Measurements from ENCODE around the gene FNBP1. TPM values are rescaled to one million over a fixed set of nuclear protein-coding genes. Genes with fewer than 3 reads are reported as not detected.

FNBP1 gene
- total and polyA plus RNA-seq, 2 of the 8 experiments (the other 6 are each of a cell fraction or from before 2014, with no cell fraction given): 7.2 to 40.9 TPM

DNA sequence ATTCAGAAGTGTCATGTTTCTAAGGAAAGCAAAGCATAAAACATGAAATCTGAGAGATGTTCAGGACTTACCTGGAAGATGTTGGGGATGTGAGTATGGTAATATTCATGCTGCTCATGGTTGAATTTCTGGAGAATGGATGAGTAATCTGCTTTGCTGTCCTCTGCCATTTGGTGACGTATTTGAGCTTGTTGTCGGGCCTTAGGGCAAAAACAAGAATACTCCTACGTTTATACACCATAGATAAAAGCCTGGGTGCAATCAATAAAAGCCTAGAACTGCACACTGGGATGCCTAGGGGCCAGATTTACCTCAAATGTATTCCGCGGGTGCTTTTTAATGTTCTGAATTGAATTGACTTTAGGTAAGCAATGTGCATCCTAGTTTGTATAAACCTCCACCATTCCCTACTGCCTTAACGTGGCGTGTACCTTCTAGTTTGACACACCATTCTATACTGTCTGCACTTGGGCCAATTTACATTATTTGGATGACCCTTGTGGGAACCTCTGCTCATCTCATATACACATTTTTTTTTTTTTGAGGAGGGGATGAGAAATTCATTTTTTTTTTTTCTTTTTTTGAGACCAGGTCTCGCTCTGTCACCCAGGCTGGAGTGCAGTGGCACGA, 113.4 kb downstream of the FNBP1 start:
- H3K27ac ChIP-seq (ENCODE audit: low read depth, low read length): no peak overlapping the region; the same call in 1 of the 2 replicates

More for the DNA sequence above, 113.4 kb downstream of the FNBP1 start:
- Histone ChIP-seq H3K9ac (replicated peaks in 1 of 4; ENCODE audit: extremely low read depth in 1 of 4, low read depth in 3 of 4, low read length in 3 of 4) (no peak overlapping the region), H3K56ac (replicated peaks; ENCODE audit: insufficient read length, low read depth, low read length) (no peak overlapping the region), H3K18ac (ENCODE audit: extremely low read depth, low read length) (no peak overlapping the region), H4K91ac (replicated peaks; ENCODE audit: insufficient read length, low read length) (no peak overlapping the region), H3K23me2 (ENCODE audit: low read depth, low read length) (no peaks in the 10 kb centered on the region), H3K4me1 (replicated peaks in 1 of 4; ENCODE audit: control insufficient read depth in 3 of 4, insufficient read depth in 4 of 4, low read length in 3 of 4) (peaks cover 0 to 4% (median 1%) of the 10 kb centered on the region in 4 experiments; a peak in 3 of 7 replicates), H4K5ac (ENCODE audit: insufficient read length, low read depth, low read length) (no peak overlapping the region), H4K20me1 (replicated peaks in 1 of 2; ENCODE audit: control insufficient read depth in 1 of 2, insufficient read depth in 2 of 2, low read length in 2 of 2) (no peaks in the 10 kb centered on the region), H3K79me1 (ENCODE audit: low read depth, low read length) (no peaks in the 10 kb centered on the region), H2BK120ac (replicated peaks; ENCODE audit: low read depth, low read length) (no peak overlapping the region), H3K4me2 (ENCODE audit: insufficient read depth in 1 of 2, low read depth in 2 of 2, low read length in 2 of 2) (no peak overlapping the region), H3K23ac (ENCODE audit: insufficient read length) (no peak overlapping the region), H2BK15ac (ENCODE audit: low read length) (no peak overlapping the region), H4K8ac (ENCODE audit: extremely low read depth, insufficient read depth, low read length) (no peak overlapping the region), H3K36me3 (ENCODE audit: control insufficient read depth in 2 of 4, insufficient read depth in 4 of 4, low read length in 3 of 4) (peaks cover 0 to 9% (median 2%) of the 10 kb centered on the region in 4 experiments; a peak in 3 of 8 replicates), H2BK5ac (ENCODE audit: low read depth, low read length) (no peak overlapping the region), H3K4me3 (ENCODE audit: extremely low read depth in 1 of 4, insufficient read depth in 2 of 4, low read depth in 3 of 4, low read length in 4 of 4) (no peak overlapping the region), H2AFZ (ENCODE audit: low read length) (no peak overlapping the region), H3K79me2 (ENCODE audit: control insufficient read depth in 1 of 2, insufficient read depth in 2 of 2, low read length in 2 of 2) (no peaks in the 10 kb centered on the region), H3K9me3 (ENCODE audit: insufficient read depth in 2 of 2, low read depth in 1 of 2, low read length in 1 of 2) (no peaks in the 10 kb centered on the region), H2BK12ac (ENCODE audit: low read depth, low read length) (no peak overlapping the region), H3K27me3 (replicated peaks in 1 of 4; ENCODE audit: control insufficient read depth in 3 of 4, extremely low read depth in 1 of 4, insufficient read depth in 3 of 4, low read length in 3 of 4) (no peaks in the 10 kb centered on the region), H3K4ac (replicated peaks; ENCODE audit: insufficient read length, low read depth, low read length) (no peak overlapping the region), H2BK20ac (ENCODE audit: low read length) (no peak overlapping the region), H3K14ac (ENCODE audit: insufficient read length) (no peak overlapping the region), H2AK5ac (ENCODE audit: low read depth, low read length) (no peak overlapping the region)
- ChIA-PET POLR2A (ENCODE audit: partially characterized antibody) (interaction anchor here (0.6 kb wide), 2 partner anchors 30 to 186 kb away, joined by 3 read pairs; no protein-coding TSS in a partner anchor), CTCF (ENCODE audit: partially characterized antibody) (no interaction called here)
- DNase-seq (ENCODE audit: low read depth in 1 of 2, low spot score in 2 of 2): no peak
- no peak for FAIRE-seq
- 92% methylated on average over 7 of the region's 9 CpGs; no CpG with 5 or more reads in 1 of the 2 experiments for WGBS, 2 experiments (ENCODE audit: extremely low coverage in 1 of 2, insufficient coverage in 1 of 2, insufficient read length in 1 of 2, insufficient replicate concordance in 2 of 2, low coverage in 1 of 2, low lambda C conversion rate in 2 of 2, missing lambda C conversion rate in 1 of 2)
- TF ChIP-seq YY1 (IDR thresholded peaks at IDR 0.05; ENCODE audit: low read depth, low read length) (no peak), MAFK (IDR thresholded peaks at IDR 0.05; ENCODE audit: low read depth, low read length) (no peak), CHD2 (IDR thresholded peaks at IDR 0.05; ENCODE audit: low read length) (no peak), RFX5 (IDR thresholded peaks at IDR 0.05; ENCODE audit: borderline replicate concordance, low read depth, low read length) (no peak), CBX5 (IDR thresholded peaks at IDR 0.05; ENCODE audit: low read depth, low read length) (no peak), SP1 (IDR thresholded peaks at IDR 0.05; ENCODE audit: low read depth, low read length) (no peak), KDM1A (IDR thresholded peaks at IDR 0.05; ENCODE audit: borderline replicate concordance, low read length) (no peak), CTBP2 (IDR thresholded peaks at IDR 0.05; ENCODE audit: borderline replicate concordance, insufficient read depth, insufficient read length, low read length) (no peak), NRF1 (IDR thresholded peaks at IDR 0.05; ENCODE audit: low read depth, low read length) (no peak), BCL11A (IDR thresholded peaks at IDR 0.05; ENCODE audit: low read depth in 2 of 2, low read length in 2 of 2) (no peak), RAD21 (IDR thresholded peaks at IDR 0.05 in 1 of 2, conservative IDR thresholded peaks at IDR 0.05 in 1 of 2; ENCODE audit: low read depth in 2 of 2, low read length in 2 of 2) (no peak)
- TF ChIP-seq, protein P1, sequence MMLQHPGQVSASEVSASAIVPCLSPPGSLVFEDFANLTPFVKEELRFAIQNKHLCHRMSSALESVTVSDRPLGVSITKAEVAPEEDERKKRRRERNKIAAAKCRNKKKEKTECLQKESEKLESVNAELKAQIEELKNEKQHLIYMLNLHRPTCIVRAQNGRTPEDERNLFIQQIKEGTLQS (IDR thresholded peaks at IDR 0.05; ENCODE audit: insufficient read depth, low read depth, low read length): no peak
